Measurements from ENCODE around the gene OSCAR.

DNA sequence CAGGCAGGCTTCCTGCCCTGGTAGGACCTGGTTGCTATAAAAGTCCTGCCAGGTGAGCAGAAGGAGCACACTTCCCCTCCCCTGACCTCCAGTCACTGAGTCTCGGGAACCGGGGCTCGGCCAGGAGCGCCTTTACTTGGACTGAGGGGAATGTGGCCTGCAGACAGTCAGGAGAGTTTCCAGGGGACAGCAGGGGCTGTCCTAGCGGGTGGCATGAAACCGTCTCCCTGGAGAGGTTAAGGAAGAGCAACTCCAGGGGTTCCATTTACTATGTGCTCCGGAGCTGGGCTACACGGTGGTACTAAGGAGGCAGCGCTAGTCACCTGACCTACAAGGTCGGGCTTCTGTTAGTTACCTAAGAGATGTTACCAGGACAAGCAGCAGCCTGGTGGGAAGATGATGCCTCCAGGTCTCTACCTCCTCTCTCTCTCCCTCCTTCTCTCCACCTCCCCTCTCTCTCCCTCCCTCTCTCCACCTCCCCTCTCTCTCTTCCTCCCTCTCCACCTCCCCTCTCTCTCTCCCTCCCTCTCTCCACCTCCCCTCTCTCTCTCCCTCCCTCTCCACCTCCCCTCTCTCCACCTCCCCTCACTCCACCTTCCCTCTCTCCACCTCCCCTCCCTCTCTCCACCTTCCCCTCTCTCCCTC, 32.8 kb upstream of the OSCAR start:
- TF ChIP-seq, protein P1, sequence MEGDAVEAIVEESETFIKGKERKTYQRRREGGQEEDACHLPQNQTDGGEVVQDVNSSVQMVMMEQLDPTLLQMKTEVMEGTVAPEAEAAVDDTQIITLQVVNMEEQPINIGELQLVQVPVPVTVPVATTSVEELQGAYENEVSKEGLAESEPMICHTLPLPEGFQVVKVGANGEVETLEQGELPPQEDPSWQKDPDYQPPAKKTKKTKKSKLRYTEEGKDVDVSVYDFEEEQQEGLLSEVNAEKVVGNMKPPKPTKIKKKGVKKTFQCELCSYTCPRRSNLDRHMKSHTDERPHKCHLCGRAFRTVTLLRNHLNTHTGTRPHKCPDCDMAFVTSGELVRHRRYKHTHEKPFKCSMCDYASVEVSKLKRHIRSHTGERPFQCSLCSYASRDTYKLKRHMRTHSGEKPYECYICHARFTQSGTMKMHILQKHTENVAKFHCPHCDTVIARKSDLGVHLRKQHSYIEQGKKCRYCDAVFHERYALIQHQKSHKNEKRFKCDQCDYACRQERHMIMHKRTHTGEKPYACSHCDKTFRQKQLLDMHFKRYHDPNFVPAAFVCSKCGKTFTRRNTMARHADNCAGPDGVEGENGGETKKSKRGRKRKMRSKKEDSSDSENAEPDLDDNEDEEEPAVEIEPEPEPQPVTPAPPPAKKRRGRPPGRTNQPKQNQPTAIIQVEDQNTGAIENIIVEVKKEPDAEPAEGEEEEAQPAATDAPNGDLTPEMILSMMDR (IDR thresholded peaks at IDR 0.05 in 4 of 5, conservative IDR thresholded peaks at IDR 0.05 in 1 of 5): no peak
- no peak for TF ChIP-seq POLR2A (IDR thresholded peaks at IDR 0.05)

All from gastrocnemius medialis (tissue), 4 donors.